PC-9 (cell line): Measurements from ENCODE around the gene TMUB2. TPM values are rescaled to one million over a fixed set of nuclear protein-coding genes. Genes with fewer than 3 reads are reported as not detected.

Experiments
- BruUV-seq: library from RNA; stranded (reverse); fragments of 400-500 nt; replicated peaks from 2 replicates; lab custom pipeline; 2021; lab: Mats Ljungman, UMichigan
- CTCF ChIA-PET: fragments of 300-600 bp; sonication (Branson Sonifier 250); formaldehyde crosslinking; loops from one replicate; lab custom pipeline; 2022; ENCODE audit warnings: antibody characterized with exemption; lab: Charles Lee
- POLR2A ChIA-PET: fragments of 300-600 bp; sonication (Branson Sonifier 250); formaldehyde crosslinking; loops from one replicate; lab custom pipeline; 2022; ENCODE audit warnings: antibody characterized with exemption; ENCODE audit not compliant: unreplicated experiment; lab: Charles Lee
- DNase-seq, 2 experiments: peaks; one replicate each; pipeline versions ENCODE4 v3.0.0 to v3.0.0-alpha.2; 2015 to 2022; ENCODE audit warnings: mixed read lengths in 1 of 2
- H2AFZ ChIP-seq: fragments of 200-600 bp; sonication (generic); 2 replicates; pipeline ENCODE4 v1.8.1; 2017; ENCODE audit warnings: antibody characterized with exemption
- H3F3A ChIP-seq: fragments of 200-600 bp; sonication (generic); 2 replicates; pipeline ENCODE4 v1.8.1; 2017; ENCODE audit warnings: antibody characterized with exemption, mild to moderate bottlenecking, low read depth; ENCODE audit not compliant: insufficient read depth
- H3K27ac ChIP-seq: fragments of 200-600 bp; sonication (generic); 2 replicates; pipeline ENCODE4 v1.6.1; 2016; ENCODE audit warnings: mixed run types
- H3K27me3 ChIP-seq: fragments of 200-600 bp; sonication (generic); 2 replicates; pipeline ENCODE4 v1.6.1; 2016; ENCODE audit warnings: low read depth, mixed run types; ENCODE audit not compliant: insufficient read depth
- H3K36me3 ChIP-seq: fragments of 200-600 bp; sonication (generic); 2 replicates; pipeline ENCODE4 v1.6.1; 2016; ENCODE audit warnings: low read depth, mixed run types
- H3K4me1 ChIP-seq: fragments of 200-600 bp; sonication (generic); replicated peaks from 2 replicates; pipeline ENCODE4 v1.6.1; 2016; ENCODE audit warnings: mixed run types; ENCODE audit not compliant: insufficient read depth
- H3K4me2 ChIP-seq: fragments of 200-600 bp; sonication (generic); 2 replicates; pipeline ENCODE4 v1.6.1; 2017; ENCODE audit warnings: mixed run types
- H3K4me3 ChIP-seq: fragments of 200-600 bp; sonication (generic); 2 replicates; pipeline ENCODE4 v1.6.1; 2016; ENCODE audit warnings: mixed run types
- H3K79me2 ChIP-seq: fragments of 200-600 bp; sonication (generic); 2 replicates; pipeline ENCODE4 v1.6.1; 2017; ENCODE audit warnings: low read depth, mixed run types
- H3K9me2 ChIP-seq: fragments of 200-600 bp; sonication (generic); 2 replicates; pipeline ENCODE4 v1.8.1; 2017; ENCODE audit warnings: mild to moderate bottlenecking; ENCODE audit not compliant: insufficient read depth
- H3K9me3 ChIP-seq: fragments of 200-600 bp; sonication (generic); 2 replicates; pipeline ENCODE4 v1.8.1; 2016; ENCODE audit warnings: low read depth; ENCODE audit not compliant: insufficient read depth
- H4K20me1 ChIP-seq: fragments of 200-600 bp; sonication (generic); 2 replicates; pipeline ENCODE4 v1.8.1; 2017; ENCODE audit not compliant: insufficient read depth
- CTCF ChIP-seq: fragments of 200-600 bp; sonication (generic); conservative IDR thresholded peaks from 2 replicates; pipeline ENCODE4 v1.6.1; 2017; ENCODE audit warnings: mixed run types, antibody characterized with exemption, mild to moderate bottlenecking, moderate library complexity
- EZH2 ChIP-seq: fragments of 200-600 bp; sonication (generic); IDR thresholded peaks from 2 replicates; pipeline ENCODE4 v1.8.0; 2017; ENCODE audit warnings: antibody characterized with exemption, low read depth
- intact Hi-C: fragments of 100-400 bp; cut with micrococcal nuclease; formaldehyde crosslinking; loops from one replicate; pipeline ENCODE4 v1.10.0; 2022; ENCODE audit not compliant: unreplicated experiment
- total RNA-seq: library from RNA; stranded (reverse); gene quantifications from 2 replicates; pipeline ENCODE4 v1.2.3, GENCODE V29; 2021

The TMUB2 gene
- total RNA-seq, 1 experiment from 2014 or later, result 45.5 TPM

GRCh38 chr17:44174427-44174826, 12.3 kb upstream of the TMUB2 start:
- intact Hi-C loops, result no loop called here
- Histone ChIP-seq H3K27me3 (no peaks in the 10 kb centered on the region), H3F3A (peaks cover 11% of the 10 kb centered on the region; the same call in 1 of the 2 replicates), H4K20me1 (no peaks in the 10 kb centered on the region), H3K79me2 (no peaks in the 10 kb centered on the region), H3K27ac (no peak overlapping the region), H3K36me3 (no peaks in the 10 kb centered on the region), H3K4me2 (no peak overlapping the region), H3K4me1 (no peaks in the 10 kb centered on the region), H3K9me3 (no peaks in the 10 kb centered on the region), H3K9me2 (no peaks in the 10 kb centered on the region), H3K4me3 (no peak overlapping the region), H2AFZ (no peak overlapping the region)
- BruUV-seq, result no TSS peak
- no peak for TF ChIP-seq EZH2
- no peak for TF ChIP-seq CTCF
- POLR2A ChIA-PET, result no interaction called here
- CTCF ChIA-PET, result no interaction called here
- DNase-seq, result no peak

- TF ChIP-seq EZH2 (no peak), CTCF (no peak)
- intact Hi-C loops, result no loop called here
- no peaks in the 10 kb centered on the region for H3K4me1 ChIP-seq
- ChIA-PET POLR2A (interaction anchor here (0.9 kb wide), 1 partner anchor 32 kb away, joined by 6 read pairs; no protein-coding TSS in a partner anchor), CTCF (no interaction called here)
- no TSS peak for BruUV-seq
- no peak overlapping the region for H3K4me2 ChIP-seq
- H3F3A ChIP-seq, result peaks cover 11% of the 10 kb centered on the region; the same call in 1 of the 2 replicates
- no peak overlapping the region for H2AFZ ChIP-seq
- H3K9me3 ChIP-seq, result no peaks in the 10 kb centered on the region
- no peak overlapping the region for H3K4me3 ChIP-seq
- H3K27ac ChIP-seq, result no peak overlapping the region
- H3K79me2 ChIP-seq, result no peaks in the 10 kb centered on the region
- H3K36me3 ChIP-seq, result no peaks in the 10 kb centered on the region
- no peaks in the 10 kb centered on the region for H4K20me1 ChIP-seq
- DNase-seq, result no peak
- no peaks in the 10 kb centered on the region for H3K9me2 ChIP-seq
- no peaks in the 10 kb centered on the region for H3K27me3 ChIP-seq
Observed at GRCh38 chr17:44176257-44176656, 10.5 kb upstream of the TMUB2 start.

GRCh38 chr17:44176671-44177501, 9.9 kb upstream of the TMUB2 start:
- ChIA-PET POLR2A (no interaction called here), CTCF (no interaction called here)
- no peak overlapping the region for H2AFZ ChIP-seq
- no peak overlapping the region for H3K27ac ChIP-seq
- intact Hi-C loops, result no loop called here
- no peaks in the 10 kb centered on the region for H3K27me3 ChIP-seq
- H3F3A ChIP-seq, result peaks cover 14% of the 10 kb centered on the region; the same call in 1 of the 2 replicates
- BruUV-seq, result no TSS peak
- no peak for TF ChIP-seq EZH2
- TF ChIP-seq CTCF, result no peak
- no peak overlapping the region for H3K4me2 ChIP-seq
- H3K9me3 ChIP-seq, result no peaks in the 10 kb centered on the region
- no peaks in the 10 kb centered on the region for H3K9me2 ChIP-seq
- no peaks in the 10 kb centered on the region for H3K79me2 ChIP-seq
- H3K4me3 ChIP-seq, result no peak overlapping the region
- 0 out of 2 replicates have a peak, but pooled peaks cover 3% of the 10 kb centered on the region for H3K36me3 ChIP-seq
- no peaks in the 10 kb centered on the region for H3K4me1 ChIP-seq
- DNase-seq, result no peak
- no peaks in the 10 kb centered on the region for H4K20me1 ChIP-seq
